GM23338 (cell line): ENCODE results near the gene AKR7A3. TPM values are rescaled to one million over a fixed set of nuclear protein-coding genes. Genes with fewer than 3 reads are reported as not detected.

ENCODE experiments used
- ATAC-seq: fragments of 200-7000 bp; cut with Tn5 transposase; 3 replicates; pipeline ENCODE4 v1.9.1; 2020
- DNase-seq: peaks from one replicate; pipeline ENCODE4 v3.0.0-alpha.2; 2015; ENCODE audit warnings: low spot score
- H2AFZ ChIP-seq: fragments of 200-600 bp; sonication (generic); 2 replicates; pipeline ENCODE4 v1.8.0; 2016; ENCODE audit warnings: antibody characterized with exemption, mild to moderate bottlenecking, moderate library complexity
- H3F3A ChIP-seq: fragments of 200-600 bp; sonication (generic); replicated peaks from 2 replicates; pipeline ENCODE4 v1.8.0; 2017; ENCODE audit warnings: antibody characterized with exemption, mixed run types, low read depth
- H3K27ac ChIP-seq: fragments of 200-600 bp; sonication (generic); 2 replicates; pipeline ENCODE4 v1.6.1; 2016; ENCODE audit warnings: low read depth
- H3K27me3 ChIP-seq: fragments of 200-600 bp; sonication (generic); 2 replicates; pipeline ENCODE4 v1.8.0; 2016; ENCODE audit warnings: mild to moderate bottlenecking, mixed run types, moderate library complexity; ENCODE audit not compliant: insufficient read depth
- H3K36me3 ChIP-seq: fragments of 200-600 bp; sonication (generic); 2 replicates; pipeline ENCODE4 v1.8.0; 2016; ENCODE audit warnings: mild to moderate bottlenecking; ENCODE audit not compliant: insufficient read depth
- H3K4me1 ChIP-seq: fragments of 200-600 bp; sonication (generic); 2 replicates; pipeline ENCODE4 v1.8.0; 2016; ENCODE audit warnings: mild to moderate bottlenecking, moderate library complexity; ENCODE audit not compliant: insufficient read depth
- H3K4me2 ChIP-seq: fragments of 200-600 bp; sonication (generic); 2 replicates; pipeline ENCODE4 v1.7.1; 2017; ENCODE audit warnings: mixed run types
- H3K4me3 ChIP-seq: fragments of 200-600 bp; sonication (generic); 2 replicates; pipeline ENCODE4 v1.6.1; 2016; ENCODE audit warnings: mixed run types
- H3K79me2 ChIP-seq: fragments of 200-600 bp; sonication (generic); replicated peaks from 2 replicates; pipeline ENCODE4 v1.8.0; 2017; ENCODE audit warnings: mild to moderate bottlenecking; ENCODE audit not compliant: insufficient read depth
- H3K9me2 ChIP-seq: fragments of 200-600 bp; sonication (generic); 2 replicates; pipeline ENCODE4 v1.8.0; 2017; ENCODE audit not compliant: insufficient read depth
- H4K20me1 ChIP-seq: fragments of 200-600 bp; sonication (generic); replicated peaks from 2 replicates; pipeline ENCODE4 v1.8.0; 2017; ENCODE audit warnings: mild to moderate bottlenecking; ENCODE audit not compliant: insufficient read depth
- H3K27ac Mint-ChIP-seq: 2 replicates; pipeline ENCODE4 v1.8.0; 2020; ENCODE audit warnings: inconsistent platforms, mild to moderate bottlenecking, moderate library complexity, mixed read lengths
- H3K27me3 Mint-ChIP-seq: 3 replicates; pipeline ENCODE4 v1.8.0; 2022; ENCODE audit warnings: low read depth, mild to moderate bottlenecking, moderate library complexity, mixed read lengths, inconsistent platforms; ENCODE audit not compliant: insufficient read depth, poor library complexity
- H3K36me3 Mint-ChIP-seq: 3 replicates; pipeline ENCODE4 v1.8.0; 2021; ENCODE audit warnings: low read depth, mild to moderate bottlenecking, inconsistent platforms, moderate library complexity, mixed read lengths
- H3K4me1 Mint-ChIP-seq: 3 replicates; pipeline ENCODE4 v1.8.0; 2020; ENCODE audit warnings: mild to moderate bottlenecking, inconsistent platforms, mixed read lengths
- H3K4me3 Mint-ChIP-seq: 3 replicates; pipeline ENCODE4 v1.8.0; 2021; ENCODE audit warnings: moderate library complexity, mild to moderate bottlenecking, inconsistent platforms, mixed read lengths
- H3K9me3 Mint-ChIP-seq: 3 replicates; pipeline ENCODE4 v1.8.0; 2020; ENCODE audit warnings: moderate library complexity, mild to moderate bottlenecking, inconsistent platforms, mixed read lengths
- CREB1 ChIP-seq: fragments of 250-450 bp; sonication (Bioruptor Pico); IDR thresholded peaks from 2 replicates; pipeline ENCODE4 v1.5.0; 2020; ENCODE audit warnings: low read depth, mild to moderate bottlenecking, moderate library complexity
- CTCF ChIP-seq, 2 experiments: fragments of 200-600 bp in 1 of 2; sonication (generic) in 1 of 2; conservative IDR thresholded peaks; 2 replicates each; pipeline versions ENCODE4 v1.5.1 to v1.6.1; 2016 to 2017; ENCODE audit warnings: antibody characterized with exemption in 2 of 2, low read depth in 2 of 2, mild to moderate bottlenecking in 2 of 2, moderate library complexity in 1 of 2
- ETS1 ChIP-seq: IDR thresholded peaks from 2 replicates; pipeline ENCODE4 v1.6.1; 2016; ENCODE audit warnings: antibody characterized with exemption
- EZH2 ChIP-seq: fragments of 200-600 bp; sonication (generic); IDR thresholded peaks from one replicate; pipeline ENCODE4 v1.8.0; 2017; ENCODE audit warnings: antibody characterized with exemption, mild to moderate bottlenecking, low read depth; ENCODE audit not compliant: unreplicated experiment
- EZH2phosphoT487 ChIP-seq: fragments of 200-600 bp; sonication (generic); IDR thresholded peaks from one replicate; pipeline ENCODE4 v1.8.1; 2018; ENCODE audit warnings: antibody characterized with exemption; ENCODE audit not compliant: unreplicated experiment
- JUNB ChIP-seq: IDR thresholded peaks from one replicate; pipeline ENCODE4 v1.6.1; 2016; ENCODE audit warnings: antibody characterized with exemption; ENCODE audit not compliant: unreplicated experiment
- NANOG ChIP-seq: IDR thresholded peaks from 2 replicates; pipeline ENCODE4 v1.6.1; 2016; ENCODE audit warnings: antibody characterized with exemption, borderline replicate concordance
- POLR2AphosphoS5 ChIP-seq: IDR thresholded peaks from 2 replicates; pipeline ENCODE4 v1.6.1; 2016; ENCODE audit warnings: antibody characterized with exemption, low read depth
- STAT1 ChIP-seq: IDR thresholded peaks from one replicate; pipeline ENCODE4 v1.6.1; 2016; ENCODE audit warnings: antibody characterized with exemption; ENCODE audit not compliant: unreplicated experiment
- ZNF114 ChIP-seq: fragments of 250-450 bp; sonication (Bioruptor Pico); IDR thresholded peaks from 2 replicates; pipeline ENCODE4 v1.5.0; 2020; ENCODE audit warnings: mild to moderate bottlenecking, moderate library complexity
- ZNF331 ChIP-seq: fragments of 250-450 bp; sonication (Bioruptor Pico); IDR thresholded peaks from 2 replicates; pipeline ENCODE4 v1.5.0; 2020; ENCODE audit warnings: low read depth, mild to moderate bottlenecking, moderate library complexity
- polyA plus RNA-seq: library from polyadenylated mRNA; unstranded; fragments of >200 nt; fragmentation: Nextera tagmentation; extraction: Ambion mirVana; gene quantifications from 2 replicates; pipeline ENCODE4 v1.2.1, GENCODE V29; 2016
- total RNA-seq: library from RNA; depleted of rRNA; stranded (reverse); fragments of >200 nt; shearing (Covaris generic); gene quantifications from 2 replicates; pipeline ENCODE4 v1.2.3, GENCODE V29; 2014
- TF ChIP-seq, protein P1 (sequence below): fragments of 250-450 bp; sonication (Bioruptor Pico); IDR thresholded peaks from 2 replicates; pipeline ENCODE4 v1.5.0; 2020; ENCODE audit warnings: mild to moderate bottlenecking, moderate library complexity
- TF ChIP-seq, protein P2 (sequence below): IDR thresholded peaks from one replicate; pipeline ENCODE4 v1.6.1; 2018; ENCODE audit warnings: antibody characterized with exemption; ENCODE audit not compliant: unreplicated experiment

AKR7A3 gene
- total and polyA plus RNA-seq, 2 experiments from 2014 or later = 0.14 to 0.86 TPM

DNA sequence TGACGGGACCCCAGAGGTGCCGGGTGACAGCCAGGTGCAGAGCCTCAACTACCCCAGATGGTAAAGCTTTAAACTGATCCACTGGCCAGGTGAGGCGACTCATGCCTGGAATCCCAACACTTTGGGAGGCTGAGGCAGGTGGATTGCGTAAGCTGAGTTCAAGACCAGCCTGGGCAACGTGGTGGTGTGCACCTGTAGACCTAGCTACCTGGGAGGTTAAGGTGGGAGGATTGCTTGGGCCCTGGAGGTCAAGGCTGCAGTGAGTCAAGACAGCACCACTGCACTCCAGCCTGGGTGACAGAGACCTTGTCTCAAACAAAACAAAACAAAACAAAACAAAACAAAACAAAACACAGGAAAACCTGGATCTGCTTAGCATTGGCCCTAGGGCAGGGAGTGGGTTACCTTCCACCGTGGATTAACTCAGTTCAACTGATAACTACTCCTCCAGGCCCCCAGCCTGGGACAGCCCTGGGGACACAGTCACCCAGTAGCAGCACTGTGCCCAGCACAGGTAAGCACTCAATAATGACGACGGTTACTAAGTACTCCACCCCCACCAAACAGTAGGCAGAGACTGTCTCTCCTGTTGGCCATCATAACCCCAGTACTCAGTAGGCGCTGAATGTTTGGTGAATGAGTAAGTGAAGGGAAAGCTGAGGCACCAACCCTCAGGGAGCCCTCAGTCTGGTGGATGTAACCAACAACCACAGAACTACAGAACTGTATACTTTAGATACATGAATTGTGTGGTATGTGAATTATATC, 45.2 kb upstream of the AKR7A3 start:
- Histone ChIP-seq H3K4me3 (no peak overlapping the region), H3K79me2 (no peaks in the 10 kb centered on the region), H3K4me2 (no peak overlapping the region), H3K27ac (no peak overlapping the region), H3K36me3 (no peaks in the 10 kb centered on the region), H2AFZ (no peak overlapping the region), H4K20me1 (no peaks in the 10 kb centered on the region; the same call in 1 of the 2 replicates), H3F3A (no peaks in the 10 kb centered on the region), H3K27me3 (no peaks in the 10 kb centered on the region), H3K9me2 (no peaks in the 10 kb centered on the region), H3K4me1 (no peaks in the 10 kb centered on the region; the same call in 1 of the 2 replicates)
- H3K9me3 Mint-ChIP-seq = no peaks in the 10 kb centered on the region
- no peak for DNase-seq
- H3K27me3 Mint-ChIP-seq = peaks cover 24% of the 10 kb centered on the region
- ATAC-seq = no peak
- peaks cover 6% of the 10 kb centered on the region; the same call in 2 of the 3 replicates for H3K36me3 Mint-ChIP-seq
- H3K4me1 Mint-ChIP-seq = peaks cover 14% of the 10 kb centered on the region
- no peak overlapping the region for H3K27ac Mint-ChIP-seq
- no peak overlapping the region for H3K4me3 Mint-ChIP-seq
- TF ChIP-seq ETS1 (no peak), NANOG (no peak), CTCF (conservative IDR thresholded peaks at IDR 0.05; ENCODE audit: low read depth in 2 of 2) (no peak), CREB1 (no peak), ZNF114 (CRISPR knock-in tag) (no peak), JUNB (no peak), ZNF331 (CRISPR knock-in tag) (no peak), STAT1 (no peak), EZH2phosphoT487 (no peak), EZH2 (no peak), POLR2AphosphoS5 (no peak)
- TF ChIP-seq, protein P1, sequence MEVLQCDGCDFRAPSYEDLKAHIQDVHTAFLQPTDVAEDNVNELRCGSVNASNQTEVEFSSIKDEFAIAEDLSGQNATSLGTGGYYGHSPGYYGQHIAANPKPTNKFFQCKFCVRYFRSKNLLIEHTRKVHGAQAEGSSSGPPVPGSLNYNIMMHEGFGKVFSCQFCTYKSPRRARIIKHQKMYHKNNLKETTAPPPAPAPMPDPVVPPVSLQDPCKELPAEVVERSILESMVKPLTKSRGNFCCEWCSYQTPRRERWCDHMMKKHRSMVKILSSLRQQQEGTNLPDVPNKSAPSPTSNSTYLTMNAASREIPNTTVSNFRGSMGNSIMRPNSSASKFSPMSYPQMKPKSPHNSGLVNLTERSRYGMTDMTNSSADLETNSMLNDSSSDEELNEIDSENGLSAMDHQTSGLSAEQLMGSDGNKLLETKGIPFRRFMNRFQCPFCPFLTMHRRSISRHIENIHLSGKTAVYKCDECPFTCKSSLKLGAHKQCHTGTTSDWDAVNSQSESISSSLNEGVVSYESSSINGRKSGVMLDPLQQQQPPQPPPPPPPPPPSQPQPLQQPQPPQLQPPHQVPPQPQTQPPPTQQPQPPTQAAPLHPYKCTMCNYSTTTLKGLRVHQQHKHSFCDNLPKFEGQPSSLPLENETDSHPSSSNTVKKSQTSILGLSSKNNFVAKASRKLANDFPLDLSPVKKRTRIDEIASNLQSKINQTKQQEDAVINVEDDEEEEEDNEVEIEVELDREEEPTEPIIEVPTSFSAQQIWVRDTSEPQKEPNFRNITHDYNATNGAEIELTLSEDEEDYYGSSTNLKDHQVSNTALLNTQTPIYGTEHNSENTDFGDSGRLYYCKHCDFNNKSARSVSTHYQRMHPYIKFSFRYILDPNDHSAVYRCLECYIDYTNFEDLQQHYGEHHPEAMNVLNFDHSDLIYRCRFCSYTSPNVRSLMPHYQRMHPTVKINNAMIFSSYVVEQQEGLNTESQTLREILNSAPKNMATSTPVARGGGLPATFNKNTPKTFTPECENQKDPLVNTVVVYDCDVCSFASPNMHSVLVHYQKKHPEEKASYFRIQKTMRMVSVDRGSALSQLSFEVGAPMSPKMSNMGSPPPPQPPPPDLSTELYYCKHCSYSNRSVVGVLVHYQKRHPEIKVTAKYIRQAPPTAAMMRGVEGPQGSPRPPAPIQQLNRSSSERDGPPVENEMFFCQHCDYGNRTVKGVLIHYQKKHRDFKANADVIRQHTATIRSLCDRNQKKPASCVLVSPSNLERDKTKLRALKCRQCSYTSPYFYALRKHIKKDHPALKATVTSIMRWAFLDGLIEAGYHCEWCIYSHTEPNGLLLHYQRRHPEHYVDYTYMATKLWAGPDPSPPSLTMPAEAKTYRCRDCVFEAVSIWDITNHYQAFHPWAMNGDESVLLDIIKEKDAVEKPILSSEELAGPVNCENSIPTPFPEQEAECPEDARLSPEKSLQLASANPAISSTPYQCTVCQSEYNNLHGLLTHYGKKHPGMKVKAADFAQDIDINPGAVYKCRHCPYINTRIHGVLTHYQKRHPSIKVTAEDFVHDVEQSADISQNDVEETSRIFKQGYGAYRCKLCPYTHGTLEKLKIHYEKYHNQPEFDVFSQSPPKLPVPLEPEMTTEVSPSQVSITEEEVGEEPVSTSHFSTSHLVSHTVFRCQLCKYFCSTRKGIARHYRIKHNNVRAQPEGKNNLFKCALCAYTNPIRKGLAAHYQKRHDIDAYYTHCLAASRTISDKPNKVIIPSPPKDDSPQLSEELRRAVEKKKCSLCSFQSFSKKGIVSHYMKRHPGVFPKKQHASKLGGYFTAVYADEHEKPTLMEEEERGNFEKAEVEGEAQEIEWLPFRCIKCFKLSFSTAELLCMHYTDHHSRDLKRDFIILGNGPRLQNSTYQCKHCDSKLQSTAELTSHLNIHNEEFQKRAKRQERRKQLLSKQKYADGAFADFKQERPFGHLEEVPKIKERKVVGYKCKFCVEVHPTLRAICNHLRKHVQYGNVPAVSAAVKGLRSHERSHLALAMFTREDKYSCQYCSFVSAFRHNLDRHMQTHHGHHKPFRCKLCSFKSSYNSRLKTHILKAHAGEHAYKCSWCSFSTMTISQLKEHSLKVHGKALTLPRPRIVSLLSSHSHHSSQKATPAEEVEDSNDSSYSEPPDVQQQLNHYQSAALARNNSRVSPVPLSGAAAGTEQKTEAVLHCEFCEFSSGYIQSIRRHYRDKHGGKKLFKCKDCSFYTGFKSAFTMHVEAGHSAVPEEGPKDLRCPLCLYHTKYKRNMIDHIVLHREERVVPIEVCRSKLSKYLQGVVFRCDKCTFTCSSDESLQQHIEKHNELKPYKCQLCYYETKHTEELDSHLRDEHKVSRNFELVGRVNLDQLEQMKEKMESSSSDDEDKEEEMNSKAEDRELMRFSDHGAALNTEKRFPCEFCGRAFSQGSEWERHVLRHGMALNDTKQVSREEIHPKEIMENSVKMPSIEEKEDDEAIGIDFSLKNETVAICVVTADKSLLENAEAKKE (CRISPR knock-in tag) = no peak
- TF ChIP-seq, protein P2, sequence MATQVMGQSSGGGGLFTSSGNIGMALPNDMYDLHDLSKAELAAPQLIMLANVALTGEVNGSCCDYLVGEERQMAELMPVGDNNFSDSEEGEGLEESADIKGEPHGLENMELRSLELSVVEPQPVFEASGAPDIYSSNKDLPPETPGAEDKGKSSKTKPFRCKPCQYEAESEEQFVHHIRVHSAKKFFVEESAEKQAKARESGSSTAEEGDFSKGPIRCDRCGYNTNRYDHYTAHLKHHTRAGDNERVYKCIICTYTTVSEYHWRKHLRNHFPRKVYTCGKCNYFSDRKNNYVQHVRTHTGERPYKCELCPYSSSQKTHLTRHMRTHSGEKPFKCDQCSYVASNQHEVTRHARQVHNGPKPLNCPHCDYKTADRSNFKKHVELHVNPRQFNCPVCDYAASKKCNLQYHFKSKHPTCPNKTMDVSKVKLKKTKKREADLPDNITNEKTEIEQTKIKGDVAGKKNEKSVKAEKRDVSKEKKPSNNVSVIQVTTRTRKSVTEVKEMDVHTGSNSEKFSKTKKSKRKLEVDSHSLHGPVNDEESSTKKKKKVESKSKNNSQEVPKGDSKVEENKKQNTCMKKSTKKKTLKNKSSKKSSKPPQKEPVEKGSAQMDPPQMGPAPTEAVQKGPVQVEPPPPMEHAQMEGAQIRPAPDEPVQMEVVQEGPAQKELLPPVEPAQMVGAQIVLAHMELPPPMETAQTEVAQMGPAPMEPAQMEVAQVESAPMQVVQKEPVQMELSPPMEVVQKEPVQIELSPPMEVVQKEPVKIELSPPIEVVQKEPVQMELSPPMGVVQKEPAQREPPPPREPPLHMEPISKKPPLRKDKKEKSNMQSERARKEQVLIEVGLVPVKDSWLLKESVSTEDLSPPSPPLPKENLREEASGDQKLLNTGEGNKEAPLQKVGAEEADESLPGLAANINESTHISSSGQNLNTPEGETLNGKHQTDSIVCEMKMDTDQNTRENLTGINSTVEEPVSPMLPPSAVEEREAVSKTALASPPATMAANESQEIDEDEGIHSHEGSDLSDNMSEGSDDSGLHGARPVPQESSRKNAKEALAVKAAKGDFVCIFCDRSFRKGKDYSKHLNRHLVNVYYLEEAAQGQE = no peak
